ENCODE measurements around the gene PDE4C. TPM values are rescaled to one million over a fixed set of nuclear protein-coding genes. Genes with fewer than 3 reads are reported as not detected.

The PDE4C gene
- total RNA-seq, 1 experiment from 2014 or later: 3.0 TPM

DNA sequence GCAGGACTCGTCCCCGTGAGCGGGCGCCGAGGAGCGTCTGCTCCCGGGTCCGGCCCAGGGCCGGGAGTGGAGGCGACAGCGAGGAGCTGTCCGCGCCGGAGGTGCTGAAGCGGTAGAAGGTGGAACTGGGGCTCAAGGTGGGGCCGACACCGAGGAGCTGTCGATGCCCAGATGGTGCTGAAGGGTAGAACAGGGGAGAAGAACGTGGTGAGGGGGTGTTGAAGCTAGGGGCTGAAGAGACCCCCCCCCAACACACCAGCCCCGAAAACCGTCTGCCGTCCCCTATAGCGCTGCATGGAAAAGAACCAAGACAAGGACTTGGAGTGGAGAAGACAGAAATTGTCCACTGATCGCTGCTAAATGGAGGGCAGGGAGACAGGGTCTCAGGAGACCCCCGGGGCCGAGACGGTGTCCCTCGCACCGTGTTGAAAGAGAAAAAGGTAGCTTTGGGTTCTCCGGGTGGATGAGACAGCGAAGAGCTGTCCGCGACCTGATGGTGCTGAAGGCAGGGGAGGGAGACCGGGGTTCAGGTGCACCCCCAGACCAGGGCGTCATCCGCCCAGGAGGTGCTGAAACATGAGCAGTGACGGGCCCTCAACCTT lies 7.1 kb upstream of the PDE4C start (continued):
- TF ChIP-seq, protein P1, sequence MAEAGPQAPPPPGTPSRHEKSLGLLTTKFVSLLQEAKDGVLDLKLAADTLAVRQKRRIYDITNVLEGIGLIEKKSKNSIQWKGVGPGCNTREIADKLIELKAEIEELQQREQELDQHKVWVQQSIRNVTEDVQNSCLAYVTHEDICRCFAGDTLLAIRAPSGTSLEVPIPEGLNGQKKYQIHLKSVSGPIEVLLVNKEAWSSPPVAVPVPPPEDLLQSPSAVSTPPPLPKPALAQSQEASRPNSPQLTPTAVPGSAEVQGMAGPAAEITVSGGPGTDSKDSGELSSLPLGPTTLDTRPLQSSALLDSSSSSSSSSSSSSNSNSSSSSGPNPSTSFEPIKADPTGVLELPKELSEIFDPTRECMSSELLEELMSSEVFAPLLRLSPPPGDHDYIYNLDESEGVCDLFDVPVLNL (CRISPR knock-in tag; IDR thresholded peaks at IDR 0.05; ENCODE audit: borderline replicate concordance, low read depth): peak; percentile 52; the same call in 1 of the 2 replicates
- TF ChIP-seq, protein P2, sequence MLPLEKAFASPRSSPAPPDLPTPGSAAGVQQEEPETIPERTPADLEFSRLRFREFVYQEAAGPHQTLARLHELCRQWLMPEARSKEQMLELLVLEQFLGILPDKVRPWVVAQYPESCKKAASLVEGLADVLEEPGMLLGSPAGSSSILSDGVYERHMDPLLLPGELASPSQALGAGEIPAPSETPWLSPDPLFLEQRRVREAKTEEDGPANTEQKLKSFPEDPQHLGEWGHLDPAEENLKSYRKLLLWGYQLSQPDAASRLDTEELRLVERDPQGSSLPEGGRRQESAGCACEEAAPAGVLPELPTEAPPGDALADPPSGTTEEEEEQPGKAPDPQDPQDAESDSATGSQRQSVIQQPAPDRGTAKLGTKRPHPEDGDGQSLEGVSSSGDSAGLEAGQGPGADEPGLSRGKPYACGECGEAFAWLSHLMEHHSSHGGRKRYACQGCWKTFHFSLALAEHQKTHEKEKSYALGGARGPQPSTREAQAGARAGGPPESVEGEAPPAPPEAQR (CRISPR knock-in tag; IDR thresholded peaks at IDR 0.05): no peak
- TF ChIP-seq SOX15 (CRISPR knock-in tag; IDR thresholded peaks at IDR 0.05) (no peak), NR3C1 (CRISPR knock-in tag; conservative IDR thresholded peaks at IDR 0.05; ENCODE audit: low read depth) (peak; percentile 87; the same call in 1 of the 2 replicates), ZNF219 (CRISPR knock-in tag; IDR thresholded peaks at IDR 0.05; ENCODE audit: borderline replicate concordance) (peak; percentile 85; the same call in 1 of the 2 replicates), CREB1 (CRISPR knock-in tag; IDR thresholded peaks at IDR 0.05) (peak; percentile 76; the same call in 1 of the 2 replicates), ESRRA (CRISPR knock-in tag; IDR thresholded peaks at IDR 0.05; ENCODE audit: borderline replicate concordance) (peak; percentile 82; the same call in 1 of the 2 replicates), ELF4 (CRISPR knock-in tag; IDR thresholded peaks at IDR 0.05; ENCODE audit: low read depth) (peak; percentile 93; the same call in 1 of the 2 replicates), TCF7 (CRISPR knock-in tag; IDR thresholded peaks at IDR 0.05; ENCODE audit: low read depth) (peak; percentile 91), ZNF263 (CRISPR knock-in tag; IDR thresholded peaks at IDR 0.05; ENCODE audit: low read depth) (peak; percentile 33; the same call in 1 of the 2 replicates), ETV6 (CRISPR knock-in tag; IDR thresholded peaks at IDR 0.05) (peak; percentile 97)
- TF ChIP-seq, protein P3, sequence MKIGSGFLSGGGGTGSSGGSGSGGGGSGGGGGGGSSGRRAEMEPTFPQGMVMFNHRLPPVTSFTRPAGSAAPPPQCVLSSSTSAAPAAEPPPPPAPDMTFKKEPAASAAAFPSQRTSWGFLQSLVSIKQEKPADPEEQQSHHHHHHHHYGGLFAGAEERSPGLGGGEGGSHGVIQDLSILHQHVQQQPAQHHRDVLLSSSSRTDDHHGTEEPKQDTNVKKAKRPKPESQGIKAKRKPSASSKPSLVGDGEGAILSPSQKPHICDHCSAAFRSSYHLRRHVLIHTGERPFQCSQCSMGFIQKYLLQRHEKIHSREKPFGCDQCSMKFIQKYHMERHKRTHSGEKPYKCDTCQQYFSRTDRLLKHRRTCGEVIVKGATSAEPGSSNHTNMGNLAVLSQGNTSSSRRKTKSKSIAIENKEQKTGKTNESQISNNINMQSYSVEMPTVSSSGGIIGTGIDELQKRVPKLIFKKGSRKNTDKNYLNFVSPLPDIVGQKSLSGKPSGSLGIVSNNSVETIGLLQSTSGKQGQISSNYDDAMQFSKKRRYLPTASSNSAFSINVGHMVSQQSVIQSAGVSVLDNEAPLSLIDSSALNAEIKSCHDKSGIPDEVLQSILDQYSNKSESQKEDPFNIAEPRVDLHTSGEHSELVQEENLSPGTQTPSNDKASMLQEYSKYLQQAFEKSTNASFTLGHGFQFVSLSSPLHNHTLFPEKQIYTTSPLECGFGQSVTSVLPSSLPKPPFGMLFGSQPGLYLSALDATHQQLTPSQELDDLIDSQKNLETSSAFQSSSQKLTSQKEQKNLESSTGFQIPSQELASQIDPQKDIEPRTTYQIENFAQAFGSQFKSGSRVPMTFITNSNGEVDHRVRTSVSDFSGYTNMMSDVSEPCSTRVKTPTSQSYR (CRISPR knock-in tag; IDR thresholded peaks at IDR 0.05): peak; percentile 65
- TF ChIP-seq, protein P4, sequence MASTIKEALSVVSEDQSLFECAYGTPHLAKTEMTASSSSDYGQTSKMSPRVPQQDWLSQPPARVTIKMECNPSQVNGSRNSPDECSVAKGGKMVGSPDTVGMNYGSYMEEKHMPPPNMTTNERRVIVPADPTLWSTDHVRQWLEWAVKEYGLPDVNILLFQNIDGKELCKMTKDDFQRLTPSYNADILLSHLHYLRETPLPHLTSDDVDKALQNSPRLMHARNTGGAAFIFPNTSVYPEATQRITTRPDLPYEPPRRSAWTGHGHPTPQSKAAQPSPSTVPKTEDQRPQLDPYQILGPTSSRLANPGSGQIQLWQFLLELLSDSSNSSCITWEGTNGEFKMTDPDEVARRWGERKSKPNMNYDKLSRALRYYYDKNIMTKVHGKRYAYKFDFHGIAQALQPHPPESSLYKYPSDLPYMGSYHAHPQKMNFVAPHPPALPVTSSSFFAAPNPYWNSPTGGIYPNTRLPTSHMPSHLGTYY (CRISPR knock-in tag; IDR thresholded peaks at IDR 0.05): no peak
- TF ChIP-seq, protein P5, sequence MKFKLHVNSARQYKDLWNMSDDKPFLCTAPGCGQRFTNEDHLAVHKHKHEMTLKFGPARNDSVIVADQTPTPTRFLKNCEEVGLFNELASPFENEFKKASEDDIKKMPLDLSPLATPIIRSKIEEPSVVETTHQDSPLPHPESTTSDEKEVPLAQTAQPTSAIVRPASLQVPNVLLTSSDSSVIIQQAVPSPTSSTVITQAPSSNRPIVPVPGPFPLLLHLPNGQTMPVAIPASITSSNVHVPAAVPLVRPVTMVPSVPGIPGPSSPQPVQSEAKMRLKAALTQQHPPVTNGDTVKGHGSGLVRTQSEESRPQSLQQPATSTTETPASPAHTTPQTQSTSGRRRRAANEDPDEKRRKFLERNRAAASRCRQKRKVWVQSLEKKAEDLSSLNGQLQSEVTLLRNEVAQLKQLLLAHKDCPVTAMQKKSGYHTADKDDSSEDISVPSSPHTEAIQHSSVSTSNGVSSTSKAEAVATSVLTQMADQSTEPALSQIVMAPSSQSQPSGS (CRISPR knock-in tag; IDR thresholded peaks at IDR 0.05; ENCODE audit: borderline replicate concordance, low read depth): peak; percentile 75; the same call in 1 of the 2 replicates
- TF ChIP-seq, protein P6, sequence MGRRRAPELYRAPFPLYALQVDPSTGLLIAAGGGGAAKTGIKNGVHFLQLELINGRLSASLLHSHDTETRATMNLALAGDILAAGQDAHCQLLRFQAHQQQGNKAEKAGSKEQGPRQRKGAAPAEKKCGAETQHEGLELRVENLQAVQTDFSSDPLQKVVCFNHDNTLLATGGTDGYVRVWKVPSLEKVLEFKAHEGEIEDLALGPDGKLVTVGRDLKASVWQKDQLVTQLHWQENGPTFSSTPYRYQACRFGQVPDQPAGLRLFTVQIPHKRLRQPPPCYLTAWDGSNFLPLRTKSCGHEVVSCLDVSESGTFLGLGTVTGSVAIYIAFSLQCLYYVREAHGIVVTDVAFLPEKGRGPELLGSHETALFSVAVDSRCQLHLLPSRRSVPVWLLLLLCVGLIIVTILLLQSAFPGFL (CRISPR knock-in tag; IDR thresholded peaks at IDR 0.05; ENCODE audit: borderline replicate concordance): peak; percentile 89; the same call in 1 of the 2 replicates
- TF ChIP-seq, protein P7, sequence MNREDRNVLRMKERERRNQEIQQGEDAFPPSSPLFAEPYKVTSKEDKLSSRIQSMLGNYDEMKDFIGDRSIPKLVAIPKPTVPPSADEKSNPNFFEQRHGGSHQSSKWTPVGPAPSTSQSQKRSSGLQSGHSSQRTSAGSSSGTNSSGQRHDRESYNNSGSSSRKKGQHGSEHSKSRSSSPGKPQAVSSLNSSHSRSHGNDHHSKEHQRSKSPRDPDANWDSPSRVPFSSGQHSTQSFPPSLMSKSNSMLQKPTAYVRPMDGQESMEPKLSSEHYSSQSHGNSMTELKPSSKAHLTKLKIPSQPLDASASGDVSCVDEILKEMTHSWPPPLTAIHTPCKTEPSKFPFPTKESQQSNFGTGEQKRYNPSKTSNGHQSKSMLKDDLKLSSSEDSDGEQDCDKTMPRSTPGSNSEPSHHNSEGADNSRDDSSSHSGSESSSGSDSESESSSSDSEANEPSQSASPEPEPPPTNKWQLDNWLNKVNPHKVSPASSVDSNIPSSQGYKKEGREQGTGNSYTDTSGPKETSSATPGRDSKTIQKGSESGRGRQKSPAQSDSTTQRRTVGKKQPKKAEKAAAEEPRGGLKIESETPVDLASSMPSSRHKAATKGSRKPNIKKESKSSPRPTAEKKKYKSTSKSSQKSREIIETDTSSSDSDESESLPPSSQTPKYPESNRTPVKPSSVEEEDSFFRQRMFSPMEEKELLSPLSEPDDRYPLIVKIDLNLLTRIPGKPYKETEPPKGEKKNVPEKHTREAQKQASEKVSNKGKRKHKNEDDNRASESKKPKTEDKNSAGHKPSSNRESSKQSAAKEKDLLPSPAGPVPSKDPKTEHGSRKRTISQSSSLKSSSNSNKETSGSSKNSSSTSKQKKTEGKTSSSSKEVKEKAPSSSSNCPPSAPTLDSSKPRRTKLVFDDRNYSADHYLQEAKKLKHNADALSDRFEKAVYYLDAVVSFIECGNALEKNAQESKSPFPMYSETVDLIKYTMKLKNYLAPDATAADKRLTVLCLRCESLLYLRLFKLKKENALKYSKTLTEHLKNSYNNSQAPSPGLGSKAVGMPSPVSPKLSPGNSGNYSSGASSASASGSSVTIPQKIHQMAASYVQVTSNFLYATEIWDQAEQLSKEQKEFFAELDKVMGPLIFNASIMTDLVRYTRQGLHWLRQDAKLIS (CRISPR knock-in tag; IDR thresholded peaks at IDR 0.05; ENCODE audit: borderline replicate concordance): no peak
- TF ChIP-seq, protein P8, sequence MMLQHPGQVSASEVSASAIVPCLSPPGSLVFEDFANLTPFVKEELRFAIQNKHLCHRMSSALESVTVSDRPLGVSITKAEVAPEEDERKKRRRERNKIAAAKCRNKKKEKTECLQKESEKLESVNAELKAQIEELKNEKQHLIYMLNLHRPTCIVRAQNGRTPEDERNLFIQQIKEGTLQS (CRISPR knock-in tag; conservative IDR thresholded peaks at IDR 0.05): 0 out of 2 replicates have a peak, but pooled peaks have one; percentile 53
- TF ChIP-seq, protein P9, sequence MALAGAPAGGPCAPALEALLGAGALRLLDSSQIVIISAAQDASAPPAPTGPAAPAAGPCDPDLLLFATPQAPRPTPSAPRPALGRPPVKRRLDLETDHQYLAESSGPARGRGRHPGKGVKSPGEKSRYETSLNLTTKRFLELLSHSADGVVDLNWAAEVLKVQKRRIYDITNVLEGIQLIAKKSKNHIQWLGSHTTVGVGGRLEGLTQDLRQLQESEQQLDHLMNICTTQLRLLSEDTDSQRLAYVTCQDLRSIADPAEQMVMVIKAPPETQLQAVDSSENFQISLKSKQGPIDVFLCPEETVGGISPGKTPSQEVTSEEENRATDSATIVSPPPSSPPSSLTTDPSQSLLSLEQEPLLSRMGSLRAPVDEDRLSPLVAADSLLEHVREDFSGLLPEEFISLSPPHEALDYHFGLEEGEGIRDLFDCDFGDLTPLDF (CRISPR knock-in tag; IDR thresholded peaks at IDR 0.05): peak; percentile 87; the same call in 1 of the 2 replicates
- TF ChIP-seq, protein P10, sequence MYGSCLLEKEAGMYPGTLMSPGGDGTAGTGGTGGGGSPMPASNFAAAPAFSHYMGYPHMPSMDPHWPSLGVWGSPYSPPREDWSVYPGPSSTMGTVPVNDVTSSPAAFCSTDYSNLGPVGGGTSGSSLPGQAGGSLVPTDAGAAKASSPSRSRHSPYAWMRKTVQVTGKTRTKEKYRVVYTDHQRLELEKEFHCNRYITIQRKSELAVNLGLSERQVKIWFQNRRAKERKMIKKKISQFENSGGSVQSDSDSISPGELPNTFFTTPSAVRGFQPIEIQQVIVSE (CRISPR knock-in tag; IDR thresholded peaks at IDR 0.05; ENCODE audit: borderline replicate concordance): no peak
- TF ChIP-seq, protein P11, sequence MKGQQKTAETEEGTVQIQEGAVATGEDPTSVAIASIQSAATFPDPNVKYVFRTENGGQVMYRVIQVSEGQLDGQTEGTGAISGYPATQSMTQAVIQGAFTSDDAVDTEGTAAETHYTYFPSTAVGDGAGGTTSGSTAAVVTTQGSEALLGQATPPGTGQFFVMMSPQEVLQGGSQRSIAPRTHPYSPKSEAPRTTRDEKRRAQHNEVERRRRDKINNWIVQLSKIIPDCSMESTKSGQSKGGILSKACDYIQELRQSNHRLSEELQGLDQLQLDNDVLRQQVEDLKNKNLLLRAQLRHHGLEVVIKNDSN (CRISPR knock-in tag; IDR thresholded peaks at IDR 0.05): peak; percentile 86
